HG03520 (cell line): Measurements from ENCODE around the gene ZNF496.

Experiments used
- ATAC-seq: cut with Tn5 transposase; IDR thresholded peaks from one replicate; pipeline ENCODE4 v1.9.1; 2021; ENCODE audit warnings: mild to moderate bottlenecking, moderate library complexity; ENCODE audit not compliant: unreplicated experiment

ZNF496 gene

GRCh38 chr1:247330548-247331171, 1.0 kb downstream of the ZNF496 start:
- ATAC-seq, result no peak

GRCh38 chr1:247329097-247329617, 2.5 kb downstream of the ZNF496 start:
- no peak for ATAC-seq

DNA sequence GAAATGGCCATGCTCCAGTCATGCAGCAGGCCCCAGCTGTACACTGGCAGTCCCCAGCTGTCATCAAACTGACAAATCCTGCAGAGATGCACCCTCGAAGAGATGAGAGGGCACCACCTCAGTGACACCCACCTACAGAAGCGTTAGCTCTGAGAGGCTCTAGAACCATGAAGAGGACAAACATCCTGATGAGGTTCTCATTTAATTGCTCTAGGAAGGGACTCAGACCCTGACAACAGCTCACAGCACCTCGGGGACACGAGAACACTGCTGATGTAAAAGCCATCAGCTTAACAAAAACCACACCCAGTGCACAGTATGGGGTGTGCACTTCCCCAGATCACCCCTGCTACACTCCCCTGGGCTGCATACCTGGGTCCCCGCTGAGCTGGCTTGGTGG, 3.4 kb downstream of the ZNF496 start:
- no peak for ATAC-seq

GRCh38 chr1:247326411-247327130, 5.1 kb downstream of the ZNF496 start:
- no peak for ATAC-seq

DNA sequence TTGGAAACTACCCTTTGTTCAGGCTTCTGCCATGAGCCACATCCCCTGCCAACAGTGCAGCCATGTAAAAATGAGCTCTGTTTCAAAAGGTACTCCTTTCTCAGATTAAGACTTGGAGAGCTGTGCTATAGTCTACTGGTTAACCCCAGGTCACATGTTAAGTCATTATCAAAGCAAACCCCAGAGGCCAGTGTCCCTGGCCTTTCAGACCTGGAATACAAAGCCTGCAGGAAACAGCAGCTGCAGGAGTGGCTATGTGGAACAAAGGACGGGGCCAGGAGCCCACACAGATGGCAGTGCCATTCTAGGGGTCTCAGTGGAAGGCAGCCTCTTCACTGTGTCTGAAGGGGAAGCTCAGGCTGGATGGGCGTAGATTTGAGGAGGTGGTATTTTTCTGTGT, 6.7 kb downstream of the ZNF496 start:
- ATAC-seq, result no peak

GRCh38 chr1:247324204-247324787, 7.4 kb downstream of the ZNF496 start:
- ATAC-seq, result no peak

DNA sequence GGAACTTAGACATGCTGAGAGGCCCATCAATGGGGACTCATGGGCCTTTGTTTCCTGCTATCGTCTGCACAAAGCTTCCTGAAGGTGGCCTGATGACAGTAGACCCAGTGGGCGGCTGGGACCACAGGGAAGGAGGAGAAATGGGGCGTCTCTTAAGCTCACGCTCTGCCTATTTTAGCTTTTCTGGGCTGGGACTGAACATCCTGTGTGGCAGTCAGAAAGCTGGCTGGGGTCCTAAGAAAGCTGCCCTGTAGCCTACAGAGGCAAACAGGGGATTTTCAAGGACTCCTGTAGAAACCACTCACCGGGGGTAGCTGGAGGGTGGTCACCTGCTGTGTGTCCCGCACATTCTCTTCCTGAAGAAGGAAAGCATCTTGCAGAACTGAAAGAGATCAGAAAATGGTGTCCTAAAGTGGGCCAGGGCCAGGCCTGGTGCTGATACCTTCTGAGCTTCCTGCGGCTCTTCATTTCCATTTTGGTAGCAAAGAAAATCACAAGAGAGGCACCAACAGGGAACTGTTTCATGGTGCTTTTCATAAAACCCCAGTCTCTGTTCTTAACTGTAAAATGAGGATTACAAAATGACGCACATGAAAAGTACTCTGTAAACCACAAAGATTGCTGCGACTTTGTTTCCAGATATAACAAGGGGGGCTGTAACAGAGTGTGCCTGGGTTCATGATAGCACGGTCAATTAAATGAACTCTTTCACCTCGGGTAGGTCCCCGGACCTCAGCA, 8.6 kb downstream of the ZNF496 start:
- no peak for ATAC-seq

- no peak for ATAC-seq
Measured at GRCh38 chr1:247322442-247322841, 9.2 kb downstream of the ZNF496 start.

DNA sequence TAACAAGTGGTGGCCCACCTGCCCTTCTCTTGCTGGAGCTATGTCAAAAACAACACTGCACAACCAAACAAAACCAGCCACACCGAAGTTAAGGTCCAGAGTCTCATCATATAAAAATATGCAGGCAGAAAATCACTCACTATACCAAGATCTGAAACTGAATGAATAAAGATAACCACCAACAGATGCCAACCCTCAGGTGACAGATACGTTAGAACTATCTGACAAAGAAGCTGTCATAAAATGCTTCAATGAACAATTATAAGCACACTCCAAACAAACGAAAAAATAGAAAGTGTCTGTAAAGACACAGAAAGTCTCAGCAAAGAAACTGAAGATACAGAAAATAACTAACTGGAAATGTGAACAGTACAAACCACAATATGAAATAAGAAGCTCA, 14.0 kb downstream of the ZNF496 start:
- ATAC-seq, result no peak

DNA sequence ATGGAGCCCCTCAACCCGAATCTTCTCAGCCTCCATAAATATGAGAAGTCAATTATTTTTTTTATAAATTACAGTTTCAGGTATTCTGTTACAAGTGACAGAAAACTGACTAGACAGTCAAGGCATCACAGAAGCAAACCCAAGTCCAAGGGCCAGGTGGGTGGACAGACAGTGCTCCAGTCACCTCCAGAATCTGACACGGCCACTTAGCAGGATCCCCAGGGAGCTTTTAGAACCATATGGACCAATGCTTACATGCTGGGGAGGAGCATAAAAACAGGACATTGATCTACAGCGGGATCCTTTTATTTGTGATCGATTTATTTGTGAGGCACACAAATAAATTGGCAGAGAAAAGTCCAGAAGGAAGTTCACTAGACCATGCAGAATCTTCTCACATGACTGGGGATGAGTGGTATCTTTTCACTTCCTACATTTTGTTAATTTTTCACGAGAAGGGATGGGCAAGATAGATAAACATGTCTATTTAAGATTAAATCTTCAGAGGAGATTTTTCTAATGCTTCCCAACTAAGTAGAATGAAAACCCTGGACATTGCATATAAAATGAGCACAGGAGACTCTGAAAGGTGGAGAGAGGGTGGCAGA, 15.0 kb downstream of the ZNF496 start:
- no peak for ATAC-seq

GRCh38 chr1:247304031-247304430, 27.6 kb downstream of the ZNF496 start:
- ATAC-seq, result no peak

GRCh38 chr1:247303216-247303615, 28.5 kb downstream of the ZNF496 start:
- ATAC-seq, result no peak

- no peak for ATAC-seq
Measured at GRCh38 chr1:247301176-247301540, 30.5 kb downstream of the ZNF496 start.

DNA sequence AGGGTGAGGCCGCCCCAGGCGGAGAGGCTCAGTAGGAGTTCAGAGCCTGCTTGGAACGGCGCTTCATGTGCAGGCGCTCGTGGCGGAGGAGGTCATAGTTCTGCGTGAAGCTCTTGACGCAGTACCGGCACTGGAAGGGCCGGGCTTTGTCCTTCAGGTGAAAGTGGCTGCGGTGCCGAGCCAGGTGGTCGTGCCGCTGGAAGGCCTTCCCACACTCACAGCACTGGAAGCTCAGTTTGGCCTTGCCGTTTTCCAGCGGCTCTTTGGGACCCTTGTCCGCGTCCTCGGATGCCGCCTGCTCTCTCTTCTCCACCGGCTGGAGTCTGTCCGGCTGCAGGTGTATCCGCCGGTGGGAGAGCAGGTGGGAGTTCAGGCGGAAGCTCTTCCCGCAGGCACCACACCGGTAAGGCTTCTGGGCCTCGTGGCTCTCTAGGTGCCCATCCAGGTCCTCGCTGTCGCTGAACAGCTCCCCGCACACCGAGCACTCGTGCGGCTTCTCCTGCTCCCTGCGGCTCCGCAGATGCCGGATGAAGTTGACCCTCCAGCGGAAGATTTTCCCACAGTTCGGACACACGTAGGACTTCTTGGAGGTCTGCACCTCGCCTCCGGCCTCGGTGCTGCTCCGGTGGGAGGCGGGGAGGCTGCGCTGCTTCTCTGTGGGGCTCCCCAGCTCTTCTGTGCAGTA, 31.0 kb downstream of the ZNF496 start:
- ATAC-seq, result no peak

DNA sequence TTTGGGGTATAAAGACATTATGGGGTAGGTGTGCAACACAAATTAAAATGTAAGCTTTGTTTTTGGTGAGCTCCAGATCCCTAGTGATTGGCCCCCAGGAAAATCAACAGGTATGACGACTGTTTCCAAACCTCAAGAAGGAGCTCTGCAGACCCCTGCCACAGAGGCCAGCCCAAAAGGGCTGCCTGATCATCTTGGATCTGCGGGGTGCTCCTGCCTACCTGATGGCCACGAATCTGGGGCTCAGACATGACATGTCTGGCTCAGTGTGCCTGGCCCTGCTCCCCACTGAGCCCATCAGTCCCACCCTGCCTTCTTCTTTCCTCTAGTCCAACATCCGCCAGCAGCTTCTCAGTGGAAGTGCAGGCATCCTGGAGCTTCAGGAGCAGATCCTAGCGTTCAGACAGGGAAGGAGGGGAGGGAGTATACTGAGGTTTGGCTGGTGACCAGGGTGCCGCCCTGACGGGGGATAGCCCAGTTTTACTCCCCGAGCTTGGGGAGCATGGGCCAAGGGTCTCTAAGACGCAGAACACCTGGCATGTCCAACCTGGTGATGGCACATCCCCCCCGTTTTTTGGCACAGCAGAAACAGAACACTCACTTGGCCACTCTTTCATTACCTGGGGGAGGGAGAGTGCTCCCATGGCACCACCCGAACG, 31.8 kb downstream of the ZNF496 start:
- no peak for ATAC-seq

DNA sequence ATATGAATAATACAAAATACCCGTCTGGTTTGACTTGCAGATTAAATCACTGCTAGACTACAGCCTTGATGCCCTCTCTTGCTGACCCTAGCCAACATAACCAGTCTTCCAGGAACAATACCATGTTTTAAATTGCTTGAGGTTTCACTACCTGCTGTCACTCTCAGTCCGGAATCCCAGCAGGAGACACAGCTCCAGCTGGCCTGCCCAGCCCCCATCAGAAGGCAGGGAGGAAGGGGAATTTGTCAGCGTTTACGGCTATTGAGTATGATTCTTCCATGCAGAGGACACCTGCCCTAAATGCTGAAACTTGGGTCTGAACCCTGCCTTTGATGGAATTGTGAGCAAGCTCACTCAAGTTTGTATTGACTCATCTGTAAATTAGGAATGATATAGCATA, 33.0 kb downstream of the ZNF496 start:
- no peak for ATAC-seq

DNA sequence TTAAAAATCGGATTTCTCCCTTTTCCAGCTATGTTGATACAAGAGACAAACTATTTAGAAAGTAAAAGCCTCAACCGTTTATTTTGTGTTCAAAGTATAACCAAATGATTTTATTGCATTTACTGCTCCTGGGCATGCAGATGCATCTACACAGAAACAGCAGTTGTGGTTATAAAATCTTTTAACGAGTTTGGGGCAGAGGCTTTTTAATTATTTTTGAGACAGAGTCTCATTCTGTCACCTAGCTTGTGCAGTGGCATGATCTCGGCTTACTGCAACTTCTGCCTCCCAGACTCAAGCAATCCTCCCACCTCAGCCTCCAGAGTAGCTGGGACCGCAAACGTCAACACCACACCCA, 33.6 kb downstream of the ZNF496 start:
- no peak for ATAC-seq

GRCh38 chr1:247297263-247298123, 34.2 kb downstream of the ZNF496 start:
- ATAC-seq, result no peak

- no peak for ATAC-seq
Measured at GRCh38 chr1:247296599-247297180, 35.0 kb downstream of the ZNF496 start.
